ENCODE data around the gene TUBE1.
A peak's percentile ranks its signal among the peaks of the same experiment; 100 is the strongest.

TUBE1 gene

GRCh38 chr6:112087916-112088315 is 634 bp upstream of the TUBE1 start:
- no peaks in the 10 kb centered on the region for H3K36me3 ChIP-seq (ENCODE audit: insufficient read depth, low read length)
- peaks cover 5% of the 10 kb centered on the region; the same call in 1 of the 2 replicates for H3K79me2 ChIP-seq (ENCODE audit: insufficient read depth, low read length)
- no peaks in the 10 kb centered on the region for H3F3A ChIP-seq (ENCODE audit: low read depth)
- peaks cover 11% of the 10 kb centered on the region for H3K4me1 ChIP-seq (ENCODE audit: insufficient read depth, low read length, poor library complexity, severe bottlenecking)
- H3K27me3 ChIP-seq (ENCODE audit: insufficient read depth, low read length, poor library complexity, severe bottlenecking): no peaks in the 10 kb centered on the region
- H3K9me2 ChIP-seq (replicated peaks; ENCODE audit: low read depth, low read length): no peaks in the 10 kb centered on the region
- H3K9me3 ChIP-seq (ENCODE audit: insufficient read depth, low read depth, low read length): no peaks in the 10 kb centered on the region
- peak overlapping the region; percentile 90 for H3K4me3 ChIP-seq (ENCODE audit: low read length, poor library complexity, severe bottlenecking)
- H3K4me2 ChIP-seq (ENCODE audit: low read depth, low read length, poor library complexity, severe bottlenecking): peak overlapping the region; percentile 86
- peaks cover 4% of the 10 kb centered on the region for H4K20me1 ChIP-seq (ENCODE audit: insufficient read depth, low read length, poor library complexity, severe bottlenecking)
- TF ChIP-seq EZH2phosphoT487 (IDR thresholded peaks at IDR 0.05; ENCODE audit: borderline replicate concordance): no peak
- TF ChIP-seq CTCF (conservative IDR thresholded peaks at IDR 0.05; ENCODE audit: low read length): no peak
- H3K9ac ChIP-seq (ENCODE audit: low read depth, low read length, poor library complexity, severe bottlenecking): peak overlapping the region; percentile 74
- H2AFZ ChIP-seq (ENCODE audit: low read length): peak overlapping the region; percentile 99

DNA sequence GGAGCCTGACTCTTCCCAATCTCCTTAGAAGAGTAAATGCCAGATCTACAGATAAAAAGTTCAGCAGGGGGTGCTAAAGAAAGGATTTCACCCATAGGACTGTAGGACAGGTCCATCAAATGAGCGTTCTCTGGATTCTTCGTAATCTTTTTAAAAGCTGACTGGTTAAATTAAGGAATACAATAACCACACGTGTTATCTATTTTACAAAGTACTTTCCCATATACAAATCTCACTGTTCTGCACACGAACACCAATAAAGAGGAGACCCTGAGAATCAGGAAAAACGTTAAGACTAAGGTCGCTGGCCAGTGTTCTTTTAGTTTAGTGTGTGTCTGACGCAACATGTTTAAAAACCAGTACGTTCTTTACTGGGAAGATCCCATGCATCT is 542 bp downstream of the TUBE1 start:
- peak overlapping the region; percentile 90 for H3K4me2 ChIP-seq (ENCODE audit: low read depth, low read length, poor library complexity, severe bottlenecking)

DNA sequence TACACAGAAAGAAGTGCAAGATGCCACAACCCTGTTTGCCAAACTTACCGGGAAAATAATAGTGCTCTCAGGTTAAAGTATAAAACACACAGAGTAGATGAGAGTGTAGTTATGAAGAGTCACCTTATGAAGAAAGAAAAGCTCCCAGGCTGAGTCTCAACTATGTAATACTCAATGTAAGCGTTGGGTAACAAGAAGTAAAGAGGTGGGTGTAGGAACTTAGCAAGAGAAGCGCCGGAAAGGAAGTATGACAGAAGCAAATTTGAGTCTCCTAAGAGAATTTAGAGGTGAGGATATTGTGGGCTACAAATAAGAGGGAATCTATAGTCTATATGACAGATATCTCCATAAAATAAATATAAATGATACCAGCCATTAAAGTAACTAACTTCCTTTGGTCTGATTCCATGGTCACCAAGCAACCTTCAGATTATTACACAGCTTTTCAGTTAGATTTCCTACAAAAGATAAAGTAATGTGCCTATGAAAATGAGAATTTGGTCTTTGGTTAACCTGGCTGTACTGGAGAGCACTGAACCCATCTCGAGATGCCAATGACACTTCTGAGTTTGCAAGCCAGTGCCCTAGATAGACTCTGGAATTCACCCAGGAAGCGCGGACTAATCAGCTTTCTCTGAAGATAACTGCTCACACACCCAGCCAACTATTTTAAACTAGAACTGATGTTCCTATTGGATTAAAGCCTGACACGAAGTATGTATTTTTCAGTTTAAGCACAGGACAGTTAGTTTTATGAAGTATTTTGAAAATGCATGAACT is 1.8 kb downstream of the TUBE1 start:
- no peaks in the 10 kb centered on the region for H3K9me3 ChIP-seq (ENCODE audit: insufficient read depth, low read depth, low read length)
- TF ChIP-seq CTCF (conservative IDR thresholded peaks at IDR 0.05; ENCODE audit: low read length) (no peak), EZH2phosphoT487 (IDR thresholded peaks at IDR 0.05; ENCODE audit: borderline replicate concordance) (no peak)
- H3K4me3 ChIP-seq (ENCODE audit: low read length, poor library complexity, severe bottlenecking): no peak overlapping the region
- H3K9ac ChIP-seq (ENCODE audit: low read depth, low read length, poor library complexity, severe bottlenecking): peak overlapping the region; percentile 74
- H3K27me3 ChIP-seq (ENCODE audit: insufficient read depth, low read length, poor library complexity, severe bottlenecking): no peaks in the 10 kb centered on the region
- H3F3A ChIP-seq (ENCODE audit: low read depth): no peaks in the 10 kb centered on the region
- no peak overlapping the region for H2AFZ ChIP-seq (ENCODE audit: low read length)
- no peaks in the 10 kb centered on the region for H3K9me2 ChIP-seq (replicated peaks; ENCODE audit: low read depth, low read length)
- peak overlapping the region; percentile 90 for H3K4me2 ChIP-seq (ENCODE audit: low read depth, low read length, poor library complexity, severe bottlenecking)
- H3K4me1 ChIP-seq (ENCODE audit: insufficient read depth, low read length, poor library complexity, severe bottlenecking): peaks cover 11% of the 10 kb centered on the region
- peaks cover 4% of the 10 kb centered on the region for H4K20me1 ChIP-seq (ENCODE audit: insufficient read depth, low read length, poor library complexity, severe bottlenecking)
- no peaks in the 10 kb centered on the region for H3K36me3 ChIP-seq (ENCODE audit: insufficient read depth, low read length)
- H3K79me2 ChIP-seq (ENCODE audit: insufficient read depth, low read length): peaks cover 5% of the 10 kb centered on the region; the same call in 1 of the 2 replicates

More for the DNA sequence above, 542 bp downstream of the TUBE1 start:
- Histone ChIP-seq H3K4me3 (ENCODE audit: low read length, poor library complexity, severe bottlenecking) (peak overlapping the region; percentile 90), H3K9me3 (ENCODE audit: insufficient read depth, low read depth, low read length) (no peaks in the 10 kb centered on the region), H3K36me3 (ENCODE audit: insufficient read depth, low read length) (no peaks in the 10 kb centered on the region), H3K9ac (ENCODE audit: low read depth, low read length, poor library complexity, severe bottlenecking) (peak overlapping the region; percentile 74), H3K27me3 (ENCODE audit: insufficient read depth, low read length, poor library complexity, severe bottlenecking) (no peaks in the 10 kb centered on the region), H2AFZ (ENCODE audit: low read length) (peak overlapping the region; percentile 99), H3K4me1 (ENCODE audit: insufficient read depth, low read length, poor library complexity, severe bottlenecking) (peaks cover 11% of the 10 kb centered on the region), H3K79me2 (ENCODE audit: insufficient read depth, low read length) (peaks cover 5% of the 10 kb centered on the region; the same call in 1 of the 2 replicates), H3F3A (ENCODE audit: low read depth) (no peaks in the 10 kb centered on the region), H4K20me1 (ENCODE audit: insufficient read depth, low read length, poor library complexity, severe bottlenecking) (peaks cover 4% of the 10 kb centered on the region), H3K9me2 (replicated peaks; ENCODE audit: low read depth, low read length) (no peaks in the 10 kb centered on the region)
- TF ChIP-seq EZH2phosphoT487 (IDR thresholded peaks at IDR 0.05; ENCODE audit: borderline replicate concordance) (no peak), CTCF (conservative IDR thresholded peaks at IDR 0.05; ENCODE audit: low read length) (peak; percentile 51)

Measured in Loucy (cell line).